ENCODE results near the gene NFATC2. TPM values are rescaled to one million over a fixed set of nuclear protein-coding genes. Genes with fewer than 3 reads are reported as not detected.

The NFATC2 gene
- total RNA-seq, 1 experiment from 2014 or later = 0.07 TPM

DNA sequence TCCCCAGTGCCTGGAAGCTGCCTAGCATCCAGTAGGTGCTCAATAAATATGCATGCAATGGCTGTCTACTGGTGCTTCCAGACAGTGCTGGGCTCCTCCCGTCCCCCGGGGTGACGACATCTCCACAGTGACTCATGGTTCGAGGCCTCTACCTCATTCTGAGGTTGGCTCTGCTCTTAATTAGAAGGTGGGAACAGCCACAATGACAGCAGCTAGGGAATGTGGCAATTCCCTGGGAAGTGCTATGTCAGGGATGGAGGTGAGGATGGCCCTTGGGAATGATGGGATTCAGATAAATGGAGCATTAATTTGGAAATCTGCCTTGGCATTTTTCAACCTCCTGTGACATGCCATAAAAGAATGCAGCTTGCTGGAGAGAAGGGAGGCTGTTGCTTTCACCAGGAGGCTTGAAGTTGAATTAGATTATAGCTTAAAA, 43.5 kb upstream of the NFATC2 start:
- Mint-ChIP-seq H3K27me3 (ENCODE audit: insufficient read depth, unreplicated experiment) (peaks cover 11% of the 10 kb centered on the region), H3K4me1 (ENCODE audit: insufficient read depth, unreplicated experiment) (no peaks in the 10 kb centered on the region), H3K9me3 (ENCODE audit: unreplicated experiment) (no peaks in the 10 kb centered on the region), H3K36me3 (ENCODE audit: insufficient read depth, unreplicated experiment) (peaks cover 6% of the 10 kb centered on the region), H3K4me3 (ENCODE audit: unreplicated experiment) (no peak overlapping the region), H3K27ac (ENCODE audit: low read depth, unreplicated experiment) (no peak overlapping the region)
- TF ChIP-seq, protein P1, sequence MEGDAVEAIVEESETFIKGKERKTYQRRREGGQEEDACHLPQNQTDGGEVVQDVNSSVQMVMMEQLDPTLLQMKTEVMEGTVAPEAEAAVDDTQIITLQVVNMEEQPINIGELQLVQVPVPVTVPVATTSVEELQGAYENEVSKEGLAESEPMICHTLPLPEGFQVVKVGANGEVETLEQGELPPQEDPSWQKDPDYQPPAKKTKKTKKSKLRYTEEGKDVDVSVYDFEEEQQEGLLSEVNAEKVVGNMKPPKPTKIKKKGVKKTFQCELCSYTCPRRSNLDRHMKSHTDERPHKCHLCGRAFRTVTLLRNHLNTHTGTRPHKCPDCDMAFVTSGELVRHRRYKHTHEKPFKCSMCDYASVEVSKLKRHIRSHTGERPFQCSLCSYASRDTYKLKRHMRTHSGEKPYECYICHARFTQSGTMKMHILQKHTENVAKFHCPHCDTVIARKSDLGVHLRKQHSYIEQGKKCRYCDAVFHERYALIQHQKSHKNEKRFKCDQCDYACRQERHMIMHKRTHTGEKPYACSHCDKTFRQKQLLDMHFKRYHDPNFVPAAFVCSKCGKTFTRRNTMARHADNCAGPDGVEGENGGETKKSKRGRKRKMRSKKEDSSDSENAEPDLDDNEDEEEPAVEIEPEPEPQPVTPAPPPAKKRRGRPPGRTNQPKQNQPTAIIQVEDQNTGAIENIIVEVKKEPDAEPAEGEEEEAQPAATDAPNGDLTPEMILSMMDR (IDR thresholded peaks at IDR 0.05; ENCODE audit: unreplicated experiment) = no peak
- BruUV-seq (replicated peaks) = no TSS peak
- POLR2A ChIA-PET = interaction anchor here (0.8 kb wide), 1 partner anchor 12 kb away, joined by 3 read pairs; no protein-coding TSS in a partner anchor
- CTCF ChIA-PET = interaction anchor here (0.5 to 2.8 kb wide), 7 partner anchors 9 to 599 kb away, joined by 3 to 21 read pairs (median 3); no protein-coding TSS in a partner anchor
- DNase-seq (ENCODE audit: unreplicated experiment) = peak; percentile 77
- intact Hi-C loops (cut with micrococcal nuclease) = no loop called here

DNA sequence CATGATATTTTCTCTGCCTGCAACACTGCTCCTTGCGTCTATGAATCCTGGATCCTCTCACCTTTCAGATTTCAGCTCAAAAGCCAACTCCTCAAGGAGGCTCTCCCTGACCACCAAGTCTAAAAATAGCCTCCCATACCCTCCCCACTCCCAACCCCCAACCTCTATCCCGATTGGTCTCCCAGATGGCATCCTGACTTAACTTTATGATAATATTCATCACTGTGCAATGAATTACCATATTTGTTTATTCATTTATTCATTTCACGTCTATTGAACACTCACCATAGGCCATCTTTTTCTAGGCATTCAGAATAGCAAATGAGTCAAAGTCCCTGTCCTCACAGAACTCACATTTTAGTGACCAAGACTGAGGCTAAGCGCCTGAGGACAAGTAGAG, 42.6 kb upstream of the NFATC2 start:
- ChIA-PET POLR2A (interaction anchor here (0.6 kb wide), 1 partner anchor 460 kb away, joined by 3 read pairs; no protein-coding TSS in a partner anchor), CTCF (interaction anchor here (0.8 to 2.8 kb wide), 2 partner anchors 10 to 199 kb away, joined by 3 to 21 read pairs; no protein-coding TSS in a partner anchor)
- Mint-ChIP-seq H3K4me1 (ENCODE audit: insufficient read depth, unreplicated experiment) (no peaks in the 10 kb centered on the region), H3K27me3 (ENCODE audit: insufficient read depth, unreplicated experiment) (peaks cover 16% of the 10 kb centered on the region), H3K9me3 (ENCODE audit: unreplicated experiment) (no peaks in the 10 kb centered on the region), H3K36me3 (ENCODE audit: insufficient read depth, unreplicated experiment) (peaks cover 6% of the 10 kb centered on the region), H3K27ac (ENCODE audit: low read depth, unreplicated experiment) (no peak overlapping the region), H3K4me3 (ENCODE audit: unreplicated experiment) (no peak overlapping the region)
- TF ChIP-seq, protein P1 (IDR thresholded peaks at IDR 0.05; ENCODE audit: unreplicated experiment) = no peak
- intact Hi-C loops (cut with micrococcal nuclease) = no loop called here
- no peak for DNase-seq (ENCODE audit: unreplicated experiment)
- no TSS peak for BruUV-seq (replicated peaks)

DNA sequence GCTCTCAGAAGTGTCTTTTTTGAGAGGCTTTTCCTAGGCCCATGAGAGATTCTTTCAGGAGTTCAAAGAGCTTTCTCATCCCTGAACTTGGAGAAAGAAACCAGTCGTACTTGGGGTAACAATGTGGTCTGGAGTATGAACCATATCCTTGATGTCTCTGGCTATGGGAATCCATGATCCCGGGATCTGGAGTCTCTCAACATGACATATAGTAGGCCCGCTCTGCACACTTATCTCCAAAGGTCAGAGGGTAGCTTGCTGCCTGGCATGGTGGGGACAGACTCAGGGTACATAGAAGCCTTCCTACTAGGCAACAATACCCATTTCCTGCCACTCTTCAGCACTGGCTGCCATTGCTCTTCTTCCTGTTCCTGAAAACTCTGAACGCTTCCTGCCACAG, 42.2 kb upstream of the NFATC2 start:
- Mint-ChIP-seq H3K4me3 (ENCODE audit: unreplicated experiment) (no peak overlapping the region), H3K27ac (ENCODE audit: low read depth, unreplicated experiment) (no peak overlapping the region), H3K9me3 (ENCODE audit: unreplicated experiment) (no peaks in the 10 kb centered on the region), H3K27me3 (ENCODE audit: insufficient read depth, unreplicated experiment) (peaks cover 16% of the 10 kb centered on the region), H3K4me1 (ENCODE audit: insufficient read depth, unreplicated experiment) (no peaks in the 10 kb centered on the region), H3K36me3 (ENCODE audit: insufficient read depth, unreplicated experiment) (peaks cover 10% of the 10 kb centered on the region)
- TF ChIP-seq, protein P1 (IDR thresholded peaks at IDR 0.05; ENCODE audit: unreplicated experiment) = no peak
- ChIA-PET CTCF (interaction anchor here (0.8 to 2.8 kb wide), 3 partner anchors 10 to 212 kb away, joined by 3 to 21 read pairs (median 6); no protein-coding TSS in a partner anchor), POLR2A (interaction anchor here (0.6 kb wide), 1 partner anchor 461 kb away, joined by 3 read pairs; no protein-coding TSS in a partner anchor)
- intact Hi-C loops (cut with micrococcal nuclease) = no loop called here
- BruUV-seq (replicated peaks) = no TSS peak
- DNase-seq (ENCODE audit: unreplicated experiment) = no peak

DNA sequence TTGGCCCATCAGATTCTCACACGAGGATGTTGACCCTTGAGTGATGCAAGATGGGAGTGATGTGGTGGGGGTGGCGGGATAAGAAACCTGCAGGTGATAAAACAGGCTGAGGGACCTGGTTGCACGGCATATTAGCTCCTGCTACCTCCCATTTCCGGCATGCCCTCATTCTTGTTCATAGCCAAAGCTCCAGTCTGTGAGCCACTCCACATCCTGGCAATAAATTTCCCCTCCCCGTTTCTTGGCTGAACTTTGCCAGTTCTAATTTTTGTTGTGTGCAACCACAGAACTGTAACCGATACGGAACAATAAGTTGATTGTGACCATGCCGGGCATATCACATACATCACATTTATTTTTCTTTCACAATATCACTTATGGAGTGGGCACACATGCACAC, 41.6 kb upstream of the NFATC2 start:
- Mint-ChIP-seq H3K4me1 (ENCODE audit: insufficient read depth, unreplicated experiment) (no peaks in the 10 kb centered on the region), H3K9me3 (ENCODE audit: unreplicated experiment) (no peaks in the 10 kb centered on the region), H3K27ac (ENCODE audit: low read depth, unreplicated experiment) (no peak overlapping the region), H3K4me3 (ENCODE audit: unreplicated experiment) (no peak overlapping the region), H3K27me3 (ENCODE audit: insufficient read depth, unreplicated experiment) (peaks cover 16% of the 10 kb centered on the region), H3K36me3 (ENCODE audit: insufficient read depth, unreplicated experiment) (peaks cover 13% of the 10 kb centered on the region)
- POLR2A ChIA-PET = no interaction called here
- intact Hi-C loops (cut with micrococcal nuclease) = no loop called here
- TF ChIP-seq, protein P1 (IDR thresholded peaks at IDR 0.05; ENCODE audit: unreplicated experiment) = no peak
- CTCF ChIA-PET = interaction anchor here (0.5 to 1.7 kb wide), 3 partner anchors 11 to 226 kb away, joined by 3 to 12 read pairs (median 6); no protein-coding TSS in a partner anchor
- BruUV-seq (replicated peaks) = no TSS peak
- DNase-seq (ENCODE audit: unreplicated experiment) = no peak
